GM12801 (cell line): Measurements from ENCODE around the gene GSPT1.

Experiments used
- TF ChIP-seq, protein P1 (sequence below): IDR thresholded peaks from one replicate; pipeline ENCODE4 v1.5.1; 2011; ENCODE audit warnings: control low read depth; ENCODE audit not compliant: insufficient read length; ENCODE audit errors: extremely low read depth

The GSPT1 gene

DNA sequence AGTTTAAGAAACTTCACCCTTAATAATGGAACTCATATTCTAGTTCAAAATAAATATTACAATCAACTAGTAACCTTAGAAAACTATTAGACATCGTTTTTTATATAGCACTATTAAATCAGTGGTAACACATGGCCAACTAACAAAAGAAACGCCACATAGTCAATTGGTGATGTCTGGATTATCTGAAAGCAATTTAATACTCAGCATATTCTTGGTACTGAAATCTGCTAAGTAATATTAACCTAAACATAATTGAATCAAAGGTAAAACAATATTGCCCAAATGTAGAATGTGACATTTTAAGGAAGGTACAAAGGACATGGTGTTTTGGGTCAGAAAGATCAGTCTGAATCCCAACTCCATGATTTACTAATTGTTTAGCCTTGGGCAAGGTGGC, 53.3 kb downstream of the GSPT1 start:
- TF ChIP-seq, protein P1, sequence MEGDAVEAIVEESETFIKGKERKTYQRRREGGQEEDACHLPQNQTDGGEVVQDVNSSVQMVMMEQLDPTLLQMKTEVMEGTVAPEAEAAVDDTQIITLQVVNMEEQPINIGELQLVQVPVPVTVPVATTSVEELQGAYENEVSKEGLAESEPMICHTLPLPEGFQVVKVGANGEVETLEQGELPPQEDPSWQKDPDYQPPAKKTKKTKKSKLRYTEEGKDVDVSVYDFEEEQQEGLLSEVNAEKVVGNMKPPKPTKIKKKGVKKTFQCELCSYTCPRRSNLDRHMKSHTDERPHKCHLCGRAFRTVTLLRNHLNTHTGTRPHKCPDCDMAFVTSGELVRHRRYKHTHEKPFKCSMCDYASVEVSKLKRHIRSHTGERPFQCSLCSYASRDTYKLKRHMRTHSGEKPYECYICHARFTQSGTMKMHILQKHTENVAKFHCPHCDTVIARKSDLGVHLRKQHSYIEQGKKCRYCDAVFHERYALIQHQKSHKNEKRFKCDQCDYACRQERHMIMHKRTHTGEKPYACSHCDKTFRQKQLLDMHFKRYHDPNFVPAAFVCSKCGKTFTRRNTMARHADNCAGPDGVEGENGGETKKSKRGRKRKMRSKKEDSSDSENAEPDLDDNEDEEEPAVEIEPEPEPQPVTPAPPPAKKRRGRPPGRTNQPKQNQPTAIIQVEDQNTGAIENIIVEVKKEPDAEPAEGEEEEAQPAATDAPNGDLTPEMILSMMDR, result no peak

DNA sequence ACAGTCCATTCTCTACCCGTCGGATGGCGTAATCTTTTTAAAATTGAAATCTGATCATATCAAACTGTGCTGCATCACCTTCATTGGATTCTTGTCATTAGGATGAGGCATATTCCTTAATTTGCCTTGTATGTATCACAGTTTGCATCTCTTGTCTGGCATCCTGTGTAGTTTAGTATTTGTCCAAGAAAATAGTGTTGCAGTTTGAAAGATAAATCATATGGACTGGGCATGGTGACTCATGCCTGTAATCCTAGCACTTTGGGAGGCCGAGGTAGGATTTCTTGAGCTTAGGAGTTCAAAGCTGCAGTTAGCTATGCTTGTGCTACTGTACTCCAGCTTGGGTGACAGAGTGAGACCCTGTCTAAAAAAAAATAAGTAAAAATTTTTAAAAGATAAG, 58.6 kb downstream of the GSPT1 start:
- TF ChIP-seq, protein P1, result no peak

DNA sequence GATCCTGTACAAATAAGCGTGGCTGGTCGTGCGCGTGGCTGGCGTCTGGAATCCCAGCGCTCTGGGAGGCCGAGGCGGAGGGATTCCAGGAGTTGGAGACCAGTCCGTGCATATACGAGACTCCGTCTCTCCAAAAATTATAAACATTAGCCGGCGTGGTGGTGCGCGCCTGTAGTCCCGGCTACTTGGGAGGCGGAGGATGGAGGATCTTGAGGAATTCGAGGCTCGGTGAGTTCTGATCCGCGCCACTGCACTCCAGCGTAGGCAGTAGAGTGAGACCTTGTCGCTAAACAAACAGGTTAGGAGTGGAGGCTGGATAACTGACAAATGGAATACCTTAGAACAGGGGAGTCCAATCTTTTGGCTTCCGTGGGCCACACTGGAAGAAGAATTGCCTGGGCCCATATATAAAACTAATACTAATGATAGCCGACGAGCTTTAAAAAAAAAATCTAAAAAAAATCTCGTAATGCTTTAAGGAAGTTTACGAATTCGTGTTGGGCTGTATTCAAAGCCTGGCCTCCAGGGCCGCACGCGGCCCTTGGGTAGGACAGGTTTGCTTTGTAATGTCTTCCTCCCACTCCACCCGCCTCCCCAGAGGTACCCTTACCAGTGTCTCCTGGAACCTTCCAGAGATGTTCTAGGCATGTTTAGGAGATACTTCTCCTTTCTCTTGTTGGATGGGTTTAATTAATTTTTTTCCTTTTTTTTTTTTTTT, 63.5 kb downstream of the GSPT1 start:
- TF ChIP-seq, protein P1, result no peak

DNA sequence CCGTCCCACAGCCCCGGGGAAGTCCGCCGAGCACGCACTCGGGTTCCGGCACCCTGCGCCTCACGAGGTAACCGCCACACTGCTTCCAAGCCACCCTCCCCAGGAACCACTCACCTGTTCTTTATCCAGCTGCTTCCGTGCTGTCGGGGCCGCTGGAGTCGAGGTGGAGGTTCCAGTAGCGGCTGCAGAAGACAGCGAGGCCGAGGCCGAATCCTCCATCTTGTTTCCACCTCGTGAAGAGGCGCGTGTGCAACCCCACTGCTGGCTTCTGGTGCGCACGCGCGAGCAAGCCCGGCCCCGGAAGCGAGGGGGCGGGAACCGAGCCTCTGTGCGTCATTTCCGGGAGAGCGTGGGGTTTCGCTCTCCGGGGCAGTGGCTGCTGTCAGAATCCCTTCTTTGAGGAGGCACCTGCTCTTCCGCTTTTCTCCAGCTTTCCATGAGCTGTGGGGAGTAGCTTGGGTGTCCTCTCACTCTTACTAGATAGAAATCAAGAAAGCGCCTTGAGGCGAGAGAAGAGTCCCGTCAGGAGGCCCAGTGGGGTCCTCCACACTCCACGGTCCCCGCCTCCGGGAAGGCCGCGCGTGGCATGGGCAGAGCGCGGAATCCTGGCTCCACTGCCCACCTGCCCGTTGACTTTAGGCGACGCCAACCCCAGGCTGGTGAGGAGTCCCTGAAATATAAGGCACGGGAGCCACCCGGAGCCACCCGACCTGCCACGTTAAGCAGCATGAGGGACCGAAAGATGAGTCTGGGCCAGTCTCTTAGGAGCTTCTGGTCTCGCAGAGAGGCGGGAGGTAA, 64.3 kb downstream of the GSPT1 start, which contains the start of gene RSL1D1:
Gene RSL1D1, minus strand, starts transcription at position 249 of the 798 bp plus-strand sequence. Its CDS starts 30 bp downstream, at position 219.
- TF ChIP-seq, protein P1, result no peak

DNA sequence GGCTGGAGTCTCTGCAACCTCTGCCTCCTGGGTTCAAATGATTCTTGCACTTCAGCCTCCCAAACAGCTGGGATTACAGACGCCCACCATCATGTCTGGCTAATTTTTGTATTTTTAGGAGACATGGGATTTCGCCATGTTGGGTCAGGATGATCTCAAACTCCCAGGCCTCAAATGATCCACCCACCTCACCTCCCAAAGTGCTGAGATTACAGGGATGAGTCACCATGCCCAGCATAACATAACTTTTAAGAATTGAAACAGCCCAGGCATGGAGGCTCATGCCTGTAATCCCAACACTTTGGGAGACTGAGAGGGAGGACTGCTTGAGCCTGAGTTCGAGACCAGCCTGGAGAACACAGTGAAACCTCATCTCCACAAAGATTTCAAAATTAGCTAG, 66.9 kb downstream of the GSPT1 start:
- TF ChIP-seq, protein P1, result no peak

DNA sequence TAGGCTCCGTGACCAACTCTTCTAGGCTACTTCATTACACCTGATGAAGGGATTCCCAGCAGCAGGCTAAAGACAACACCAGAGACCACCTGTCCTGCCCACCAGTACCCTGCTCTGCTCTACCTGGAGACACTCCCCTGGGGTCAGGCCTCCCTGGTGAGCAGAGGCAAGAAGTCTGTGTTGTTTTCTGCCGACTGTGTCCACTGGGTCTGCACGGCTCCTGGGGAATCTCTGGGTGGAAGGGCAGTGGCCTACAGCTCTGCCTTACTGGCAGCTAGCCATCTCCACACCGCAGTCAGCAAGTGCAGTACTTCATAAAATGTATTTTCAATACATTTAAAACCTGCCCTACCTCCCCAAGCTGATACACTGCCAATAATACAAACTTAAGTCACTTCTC, 71.3 kb downstream of the GSPT1 start:
- TF ChIP-seq, protein P1, result no peak

DNA sequence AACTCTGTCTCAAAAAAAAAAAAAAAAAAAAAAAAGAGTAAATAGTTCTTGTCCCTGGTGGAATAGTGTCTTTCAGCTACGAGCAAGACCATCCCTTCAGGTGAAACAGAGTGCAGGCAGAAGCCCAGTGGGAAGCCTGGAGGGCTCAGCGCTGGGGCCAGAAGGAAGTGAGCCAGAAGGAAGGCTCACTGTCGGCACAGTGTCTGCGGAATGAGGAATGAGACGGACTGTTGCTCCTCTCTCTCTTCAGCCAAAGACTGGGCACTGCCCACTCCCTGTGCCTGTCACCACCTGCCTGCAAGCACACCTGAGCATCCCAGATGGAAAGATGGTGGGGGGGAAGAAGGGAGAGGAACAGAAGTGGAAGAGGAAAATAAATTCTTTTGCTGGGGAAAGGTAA, 71.9 kb downstream of the GSPT1 start:
- TF ChIP-seq, protein P1, result no peak
